ENCODE results near the gene ACY1.

DNA sequence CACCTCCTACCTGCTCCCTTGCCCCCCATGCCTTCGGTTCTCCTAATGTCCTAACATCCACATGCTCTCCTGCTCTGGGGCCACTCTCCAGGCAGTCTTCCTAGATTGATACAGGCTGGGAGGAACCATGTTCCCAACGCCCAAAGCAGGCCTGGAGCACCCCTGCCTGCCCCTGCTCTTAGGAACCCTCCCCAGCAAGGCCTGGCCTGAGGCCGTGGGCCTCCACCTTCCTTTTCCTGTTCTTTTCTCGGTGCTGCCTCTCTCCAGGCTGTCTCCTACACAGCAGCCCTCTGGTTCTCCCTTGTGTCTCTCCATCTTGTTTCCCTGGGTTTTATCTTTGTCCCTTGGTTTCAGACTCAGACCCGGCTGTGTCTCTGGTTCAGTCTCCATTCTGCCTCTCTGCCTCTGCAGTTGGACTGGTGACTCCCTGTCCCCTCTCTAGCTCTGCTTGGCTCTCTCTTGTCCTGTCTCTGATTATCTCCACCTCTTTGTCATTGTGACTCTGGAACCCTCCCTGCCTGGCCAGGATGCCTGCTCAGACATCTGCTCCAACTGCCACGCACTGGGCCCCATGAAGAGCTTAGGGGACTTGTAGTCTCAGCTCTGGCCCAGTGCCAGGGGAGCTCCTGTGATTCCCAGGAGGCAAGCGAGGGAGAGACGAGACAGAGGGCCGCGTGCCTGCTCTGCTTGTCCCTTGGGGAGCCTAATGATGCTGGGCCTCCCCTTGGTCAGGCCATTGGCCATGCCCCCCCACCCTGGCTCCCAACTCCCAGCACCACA, 38.3 kb downstream of the ACY1 start:
- TF ChIP-seq EZH2 (IDR thresholded peaks at IDR 0.05): no peak
- TF ChIP-seq POLR2AphosphoS5 (IDR thresholded peaks at IDR 0.05; ENCODE audit: borderline replicate concordance, low read depth, low read length): no peak

All from SK-N-MC (cell line).